Bronchial epithelial cell (primary cell): ENCODE data around the gene GMDS. TPM values are rescaled to one million over a fixed set of nuclear protein-coding genes. Genes with fewer than 3 reads are reported as not detected.

ENCODE experiments used
- DNase-seq: peaks from one replicate; pipeline ENCODE4 v3.0.0-alpha.2; 2010; ENCODE audit warnings: low read depth
- FAIRE-seq: peaks from 2 replicates; lab custom pipeline; 2011; peaks lifted over from hg19 to GRCh38; lab: Jason Lieb, UNC
- H3K27me3 ChIP-seq: 2 replicates; pipeline ENCODE4 v1.5.1; 2011; ENCODE audit warnings: low read length; ENCODE audit not compliant: control insufficient read depth, insufficient read depth
- H3K36me3 ChIP-seq: 2 replicates; pipeline ENCODE4 v1.5.1; 2011; ENCODE audit warnings: low read length; ENCODE audit not compliant: control insufficient read depth, insufficient read depth
- H3K4me3 ChIP-seq: 2 replicates; pipeline ENCODE4 v1.5.1; 2011; ENCODE audit warnings: mild to moderate bottlenecking, low read depth, low read length, control low read depth
- CTCF ChIP-seq: IDR thresholded peaks from 2 replicates; pipeline ENCODE4 v1.5.1; 2011; ENCODE audit warnings: mild to moderate bottlenecking, moderate library complexity, low read length, control low read depth, inconsistent platforms; ENCODE audit not compliant: insufficient read depth, severe bottlenecking
- total RNA-seq: library from RNA; depleted of rRNA; stranded (reverse); fragments of >200 nt; gene quantifications from 2 replicates; pipeline ENCODE4 v1.2.1, GENCODE V29; 2014

Gene GMDS
- total RNA-seq, 1 donor from 2014 or later: 8.2 TPM

- FAIRE-seq: no peak
- no peaks in the 10 kb centered on the region for H3K36me3 ChIP-seq
- no peaks in the 10 kb centered on the region for H3K27me3 ChIP-seq
- DNase-seq: no peak
- TF ChIP-seq CTCF: no peak
- no peak overlapping the region for H3K4me3 ChIP-seq
These were observed 417.2 kb downstream of the GMDS start for GRCh38 chr6:1827984-1828793.

DNA sequence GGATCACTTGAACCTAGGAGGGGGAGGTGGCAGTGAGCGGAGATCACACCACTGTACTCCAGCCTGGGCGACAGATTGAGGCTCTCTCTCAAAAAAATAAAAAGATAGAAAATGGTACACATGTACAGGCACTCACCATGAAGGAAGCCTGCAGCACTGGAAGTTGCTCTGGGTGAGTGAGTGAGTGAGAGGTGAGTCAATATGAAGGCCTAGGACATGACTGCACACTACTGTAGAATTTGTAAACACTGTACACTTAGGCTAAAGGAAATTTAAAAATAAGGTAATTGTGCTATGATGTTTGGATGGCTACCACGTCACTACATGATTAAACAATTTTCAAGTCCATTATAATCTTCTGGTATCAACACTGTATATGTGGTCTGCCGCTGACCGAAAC lies 419.5 kb downstream of the GMDS start:
- TF ChIP-seq CTCF: no peak
- no peak overlapping the region for H3K4me3 ChIP-seq
- FAIRE-seq (no peak), DNase-seq (peak; percentile 72)
- no peaks in the 10 kb centered on the region for H3K27me3 ChIP-seq
- no peaks in the 10 kb centered on the region for H3K36me3 ChIP-seq

DNA sequence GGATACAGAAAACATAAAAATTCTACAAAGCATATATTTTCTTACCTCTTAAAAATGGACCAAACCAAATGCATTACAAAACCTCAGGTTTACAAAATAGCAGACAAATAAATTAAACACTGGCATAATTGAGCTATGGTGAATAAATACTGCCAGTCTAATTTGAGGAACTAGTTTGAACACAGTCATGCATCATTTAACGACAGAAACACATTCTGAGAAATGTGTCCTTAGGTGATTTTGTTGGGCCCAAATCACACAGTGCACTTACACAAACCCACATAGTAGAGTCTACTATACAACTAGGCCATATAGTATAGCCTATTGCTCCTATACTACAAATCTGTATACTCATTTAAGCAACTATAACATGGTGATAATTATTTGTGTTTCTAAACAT lies 420.1 kb downstream of the GMDS start:
- no peaks in the 10 kb centered on the region for H3K27me3 ChIP-seq
- DNase-seq (no peak), FAIRE-seq (no peak)
- no peak overlapping the region for H3K4me3 ChIP-seq
- TF ChIP-seq CTCF: no peak
- H3K36me3 ChIP-seq: no peaks in the 10 kb centered on the region

GRCh38 chr6:1821513-1822183 lies 423.8 kb downstream of the GMDS start:
- no peak for TF ChIP-seq CTCF
- no peaks in the 10 kb centered on the region for H3K27me3 ChIP-seq
- H3K36me3 ChIP-seq: no peaks in the 10 kb centered on the region
- FAIRE-seq (no peak), DNase-seq (no peak)
- no peak overlapping the region for H3K4me3 ChIP-seq

GRCh38 chr6:1821164-1821512 lies 424.3 kb downstream of the GMDS start:
- no peak for FAIRE-seq
- TF ChIP-seq CTCF: no peak
- Histone ChIP-seq H3K4me3 (no peak overlapping the region), H3K36me3 (no peaks in the 10 kb centered on the region), H3K27me3 (no peaks in the 10 kb centered on the region)
- DNase-seq: no peak
